Measurements from ENCODE around the gene CRHBP.

GRCh38 chr5:76920491-76920890 lies 32.4 kb upstream of the CRHBP start:
- no peak for TF ChIP-seq MAX (IDR thresholded peaks at IDR 0.05; ENCODE audit: low read depth, low read length)
- TF ChIP-seq CTCF (IDR thresholded peaks at IDR 0.05; ENCODE audit: low read depth, low read length), result no peak
- no peak for TF ChIP-seq POLR2A (IDR thresholded peaks at IDR 0.05; ENCODE audit: extremely low read depth, insufficient read length)
